ENCODE measurements around the gene RPL10A.

GRCh38 chr6:35518566-35519312 lies 50.5 kb downstream of the RPL10A start:
- no peak for TF ChIP-seq CHD2 (IDR thresholded peaks at IDR 0.05; ENCODE audit: low read depth, low read length)
- TF ChIP-seq PHF20 (CRISPR knock-in tag; IDR thresholded peaks at IDR 0.05): no peak
- no peak for TF ChIP-seq CTCF (CRISPR knock-in tag; IDR thresholded peaks at IDR 0.05)
- TF ChIP-seq POLR2AphosphoS5 (IDR thresholded peaks at IDR 0.05; ENCODE audit: low read depth, low read length): no peak
- TF ChIP-seq ZBTB7A (CRISPR knock-in tag; IDR thresholded peaks at IDR 0.05): no peak
- TF ChIP-seq ZNF589 (CRISPR knock-in tag; conservative IDR thresholded peaks at IDR 0.05): no peak
- no peak for TF ChIP-seq GTF2F1 (IDR thresholded peaks at IDR 0.05; ENCODE audit: low read length)
- no peak for TF ChIP-seq E2F1 (CRISPR knock-in tag; IDR thresholded peaks at IDR 0.05)
- TF ChIP-seq JUNB (CRISPR knock-in tag; IDR thresholded peaks at IDR 0.05; ENCODE audit: borderline replicate concordance): no peak
- no peak for TF ChIP-seq GPBP1L1 (CRISPR knock-in tag; IDR thresholded peaks at IDR 0.05)
- TF ChIP-seq TARDBP (CRISPR knock-in tag; IDR thresholded peaks at IDR 0.05): no peak
